Fibroblast of gingiva (primary cell): ENCODE results near the gene GPR139.

Experiments
- DNase-seq: peaks from one replicate; pipeline ENCODE4 v3.0.0-alpha.2; 2011; ENCODE audit warnings: low read depth

Gene GPR139

DNA sequence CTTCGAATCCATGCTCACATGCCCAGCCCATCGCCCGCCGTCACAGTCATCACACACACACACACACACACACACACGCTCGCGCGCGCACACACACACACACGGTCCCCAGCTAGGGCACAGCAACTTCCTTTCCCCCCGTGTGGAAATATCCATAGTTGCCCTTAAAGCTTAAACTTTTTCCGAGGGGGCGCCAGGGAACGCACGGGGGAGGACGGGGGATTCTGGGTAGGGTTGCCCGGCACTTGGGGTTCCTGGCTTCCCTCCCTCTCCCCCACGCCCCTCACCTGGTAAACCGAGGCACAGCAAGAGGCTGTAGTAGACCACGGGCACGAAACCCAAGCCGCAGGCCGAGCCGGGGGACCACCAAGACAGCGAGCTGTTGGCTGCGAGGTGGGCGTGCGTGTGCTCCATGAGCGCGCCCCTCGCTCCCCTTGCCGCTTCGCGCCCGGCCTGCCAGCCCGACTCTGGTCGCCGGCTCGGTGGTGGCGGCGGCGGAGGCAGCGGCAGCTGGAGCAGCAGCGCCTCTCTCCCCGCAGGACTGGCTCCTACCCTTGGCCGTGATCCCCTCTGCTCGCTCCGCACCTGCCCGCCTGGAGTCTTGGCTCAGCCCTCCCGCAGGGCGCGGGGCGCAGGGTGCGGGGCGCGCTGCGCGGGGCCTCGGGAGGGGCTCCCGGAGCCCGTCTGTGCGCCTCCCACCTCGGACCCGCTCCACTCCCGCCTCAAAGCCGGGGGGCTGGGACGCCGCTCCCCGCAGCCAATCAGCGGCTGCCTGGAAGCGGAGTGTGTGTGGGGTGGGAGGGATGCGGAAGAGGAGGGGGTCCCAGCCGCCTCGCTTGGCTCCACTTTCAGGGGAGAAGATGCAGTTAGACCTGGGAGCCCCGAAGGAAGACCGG lies at the start of gene GPR139:
GPR139 (minus strand) TSS at position 688 of the 896 bp plus-strand sequence; CDS start at position 414, 274 bp downstream.
- DNase-seq, result no peak

DNA sequence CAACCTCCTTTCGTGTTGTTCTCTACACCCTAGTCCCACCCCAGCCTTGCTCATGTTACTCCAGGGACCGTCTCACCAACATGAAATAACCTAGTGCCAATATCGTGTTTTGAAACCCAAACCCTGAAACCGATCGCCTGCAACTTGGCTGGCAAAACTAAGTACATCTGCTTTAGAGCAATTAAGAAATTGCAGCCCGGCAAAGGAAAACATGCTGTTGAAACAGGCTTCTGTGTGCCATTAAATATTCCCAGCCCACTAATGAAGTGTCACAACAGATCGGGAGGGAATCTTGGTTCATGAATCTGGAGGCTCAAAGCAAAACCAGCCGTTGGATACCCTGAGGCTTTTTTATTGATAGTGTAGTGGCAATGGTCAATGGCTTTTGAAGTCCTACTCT lies 48.3 kb upstream of the GPR139 start:
- no peak for DNase-seq

DNA sequence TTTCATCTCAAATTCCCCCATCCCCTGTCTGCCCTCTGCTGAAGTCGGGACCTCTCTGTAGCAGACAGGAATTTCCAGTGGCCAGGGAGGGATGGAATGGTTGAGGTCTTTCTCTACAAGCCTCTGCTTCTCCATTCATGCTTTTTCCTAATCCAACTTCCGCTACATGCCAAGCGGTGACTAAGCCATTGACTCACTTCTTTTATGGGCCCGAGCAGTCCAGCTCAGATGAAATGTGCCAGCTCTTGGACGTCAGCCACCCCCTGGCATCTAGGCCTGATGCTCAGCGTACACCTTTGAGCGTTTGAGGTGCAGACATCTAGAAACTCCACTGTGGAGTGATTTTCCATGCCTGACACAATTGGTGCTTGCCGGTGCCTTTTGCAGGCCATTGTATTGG lies 40.7 kb upstream of the GPR139 start:
- no peak for DNase-seq

GRCh38 chr16:20111143-20111542 lies 37.5 kb upstream of the GPR139 start:
- DNase-seq, result no peak

GRCh38 chr16:20107083-20107482 lies 33.4 kb upstream of the GPR139 start:
- DNase-seq, result no peak

DNA sequence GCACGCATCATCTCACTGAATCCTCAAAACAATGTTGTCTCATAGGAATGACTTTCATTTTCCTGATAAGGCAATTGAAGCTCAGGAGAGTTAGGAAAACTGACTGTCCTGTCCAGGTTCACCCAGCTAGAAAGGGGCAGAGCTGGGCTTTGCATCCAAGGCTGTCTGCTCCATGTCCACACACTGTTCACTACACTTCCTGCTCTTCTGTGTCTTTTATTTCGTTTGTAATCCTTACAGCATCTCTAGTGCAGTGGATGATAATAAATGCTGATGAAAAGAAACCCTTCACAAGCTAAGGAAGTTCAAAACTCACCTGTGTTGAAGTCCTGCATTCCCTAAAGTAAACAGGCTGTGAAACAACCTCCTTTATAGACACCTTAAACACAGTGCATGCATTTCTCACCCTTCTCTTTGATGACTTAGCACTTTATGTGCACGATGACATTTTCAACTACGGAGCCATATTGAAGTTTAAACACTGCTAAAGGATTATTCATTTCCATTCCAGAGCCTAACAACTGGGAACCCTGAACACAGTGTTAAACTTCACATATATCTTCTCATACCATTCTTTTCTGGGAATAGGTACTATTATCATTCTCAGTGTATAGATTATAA lies 31.0 kb upstream of the GPR139 start:
- no peak for DNase-seq

GRCh38 chr16:20102521-20102920 lies 28.8 kb upstream of the GPR139 start:
- DNase-seq, result no peak

DNA sequence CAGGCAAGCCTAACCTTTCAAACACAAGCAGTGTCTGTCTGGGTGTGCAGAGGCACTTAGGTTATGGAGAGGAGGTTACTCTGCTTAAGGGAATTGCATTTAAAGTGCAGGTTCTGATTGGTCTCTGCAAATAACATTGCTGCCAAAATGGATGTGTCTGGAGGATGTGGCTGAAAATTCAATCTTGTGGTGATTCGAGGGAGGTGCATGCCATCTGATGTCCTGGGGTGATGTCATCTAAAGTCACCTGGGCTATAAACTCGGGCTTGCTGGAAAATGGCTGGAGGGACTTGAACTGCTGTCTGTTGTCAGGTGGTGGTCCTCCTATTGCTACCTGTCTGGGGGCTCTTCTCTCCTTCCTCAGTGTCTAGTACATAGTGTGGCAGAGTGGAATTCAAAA lies 28.3 kb upstream of the GPR139 start:
- no peak for DNase-seq

- no peak for DNase-seq
These were observed 25.7 kb upstream of the GPR139 start for GRCh38 chr16:20099375-20099774.

GRCh38 chr16:20094157-20094556 lies 20.5 kb upstream of the GPR139 start:
- DNase-seq, result no peak

DNA sequence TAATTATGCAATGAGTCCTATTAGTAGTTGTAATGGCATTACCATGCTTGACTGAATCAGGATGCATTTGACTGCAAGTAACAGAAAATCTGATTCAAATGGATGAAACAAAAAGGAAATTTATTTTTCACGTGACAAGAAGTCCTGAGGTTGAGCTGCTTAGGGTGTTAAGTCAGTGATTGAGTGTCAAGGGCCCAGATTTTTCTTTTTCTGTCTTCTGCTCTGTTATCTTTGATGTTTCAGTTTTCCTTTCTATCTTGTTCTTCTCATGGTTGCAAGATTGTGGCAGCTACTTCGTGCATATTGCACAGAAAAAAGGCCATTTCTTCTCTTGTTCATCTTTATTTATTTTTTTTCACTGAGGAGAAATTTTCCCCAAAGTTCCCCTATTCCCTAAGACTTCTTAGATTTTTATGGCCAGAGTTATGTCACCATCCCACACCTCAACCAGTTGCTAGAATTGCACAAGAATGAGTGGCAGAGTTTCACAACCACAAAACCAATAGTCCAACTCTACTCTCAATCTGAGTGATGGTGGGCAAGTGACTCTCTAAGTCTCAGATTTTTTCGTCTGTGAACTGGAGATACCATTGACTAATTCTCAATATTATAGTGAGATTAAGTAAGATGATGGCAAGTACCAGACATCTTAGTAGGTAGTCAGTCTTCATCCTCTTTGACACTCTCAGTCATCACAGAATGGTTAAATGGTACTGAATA lies 15.7 kb upstream of the GPR139 start:
- no peak for DNase-seq

DNA sequence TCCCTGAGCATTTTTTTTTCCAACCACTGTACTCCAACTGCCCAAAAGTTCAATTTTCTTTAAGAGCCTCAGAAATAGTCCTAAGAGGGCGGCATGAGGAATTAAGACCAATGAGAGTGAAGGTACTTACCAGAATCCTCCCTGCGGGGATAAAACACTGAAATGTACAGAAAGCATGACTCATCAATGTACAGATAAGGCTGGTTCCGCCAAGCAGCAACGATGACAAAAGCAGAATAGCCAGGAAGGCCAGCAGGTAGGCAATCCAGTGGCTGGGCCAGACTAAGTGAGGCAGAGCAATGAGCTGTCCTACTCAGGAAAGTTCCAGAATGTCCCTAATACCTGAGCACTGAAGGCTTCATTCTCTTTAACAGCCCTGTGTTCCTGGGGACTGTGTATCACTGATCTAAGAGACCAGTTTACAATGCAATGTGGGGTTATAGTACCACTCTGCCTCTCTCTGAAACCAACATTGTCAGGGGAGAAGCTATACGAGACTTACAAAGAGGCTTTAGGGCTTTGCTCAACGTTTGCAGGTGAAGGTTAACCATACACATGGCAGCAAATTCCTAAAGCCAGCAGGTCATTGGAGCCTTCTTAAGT lies 11.0 kb upstream of the GPR139 start:
- DNase-seq, result no peak

- DNase-seq, result no peak
These were observed 5.4 kb upstream of the GPR139 start for GRCh38 chr16:20079106-20079505.

- DNase-seq, result no peak
These were observed 1.6 kb upstream of the GPR139 start for GRCh38 chr16:20075243-20075642.

- no peak for DNase-seq
These were observed 655 bp upstream of the GPR139 start for GRCh38 chr16:20074099-20074991.

GRCh38 chr16:20072874-20073202 lies 852 bp downstream of the GPR139 start:
- DNase-seq, result no peak

- DNase-seq, result no peak
These were observed 1.4 kb downstream of the GPR139 start for GRCh38 chr16:20072146-20072873.

DNA sequence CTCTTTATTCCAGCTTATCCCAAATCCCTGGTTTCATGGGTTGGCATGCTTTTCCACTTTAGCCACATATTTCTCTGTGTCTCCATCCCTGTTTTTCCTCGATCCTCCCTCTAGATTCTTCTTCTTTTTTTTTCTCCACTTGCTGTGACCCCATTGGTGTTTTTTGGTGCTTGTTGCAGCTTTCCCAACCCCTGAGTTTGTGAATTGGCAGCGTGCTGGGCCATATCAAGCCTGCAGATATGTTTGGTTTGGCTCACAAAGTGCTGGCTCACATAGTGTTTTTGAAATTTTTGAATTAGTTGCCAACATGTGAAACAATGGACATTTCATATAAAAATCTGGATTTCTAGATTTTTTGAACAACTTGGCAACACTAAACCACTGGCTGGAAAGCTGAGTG lies 8.8 kb downstream of the GPR139 start:
- no peak for DNase-seq

DNA sequence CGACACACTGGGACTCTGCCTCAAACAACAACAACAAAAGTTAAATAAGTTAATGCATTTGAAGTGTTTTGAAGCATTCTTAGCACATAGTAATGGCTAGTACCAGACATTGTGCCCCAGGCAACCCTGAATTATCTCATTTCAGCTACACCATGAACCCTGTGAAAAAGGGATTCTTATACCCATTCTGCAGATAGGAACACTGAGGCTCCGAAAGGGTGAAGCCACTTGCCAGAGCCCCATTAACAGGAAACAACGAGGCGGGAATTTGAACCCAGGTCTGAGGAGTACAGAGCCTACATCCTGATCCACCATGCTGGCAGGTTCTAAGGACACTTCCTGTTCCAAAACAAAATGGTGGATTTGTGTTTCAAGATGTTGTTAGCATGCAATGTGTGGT lies 9.2 kb downstream of the GPR139 start:
- DNase-seq, result no peak

DNA sequence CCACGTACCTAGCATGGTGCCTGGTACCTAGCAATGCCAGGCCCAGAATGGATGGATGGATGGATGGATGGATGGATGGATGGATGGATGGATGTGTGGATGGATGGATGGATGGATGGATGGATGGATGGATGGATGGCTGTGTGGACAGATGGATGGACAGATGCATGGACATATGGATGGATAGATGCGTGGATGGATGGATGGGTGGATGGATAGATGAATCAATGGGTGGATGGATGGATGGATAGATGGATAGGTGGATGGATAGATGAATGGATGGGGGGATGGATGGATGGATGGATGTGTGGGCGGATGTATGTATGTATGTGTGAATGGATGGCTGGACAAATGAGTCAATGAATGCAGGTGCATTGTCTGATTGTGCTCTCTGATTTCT lies 12.6 kb downstream of the GPR139 start:
- DNase-seq, result no peak

GRCh38 chr16:20056436-20056835 lies 17.3 kb downstream of the GPR139 start:
- no peak for DNase-seq
